ENCODE measurements around the gene SPDYE2B.
"Not testable (repeated sequence)": the region's sequence is repeated elsewhere in the genome, so short reads cannot be mapped to it uniquely, and the experiment has no call there.

The SPDYE2B gene

DNA sequence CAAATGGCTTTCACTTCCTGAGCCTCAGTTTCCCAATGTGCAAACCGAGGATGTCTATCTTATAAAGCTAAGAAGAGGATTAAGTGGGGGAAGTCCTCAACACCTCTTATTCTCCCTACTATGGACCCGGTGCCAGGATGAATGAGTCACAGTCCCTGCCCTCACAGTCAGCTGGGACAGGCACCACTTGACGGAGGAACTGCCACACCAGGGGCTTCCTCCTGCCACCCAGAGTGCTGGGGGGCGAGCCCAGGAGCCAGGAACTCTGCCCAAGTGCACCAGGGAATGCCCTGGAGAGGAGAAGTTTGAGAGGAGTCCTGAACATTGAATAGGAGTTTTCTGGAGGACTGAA, 35.8 kb upstream of the SPDYE2B start:
- H3K27ac ChIP-seq (ENCODE audit: insufficient read depth, low read length, poor library complexity, severe bottlenecking); DNase-seq; H3K4me1 ChIP-seq (ENCODE audit: control insufficient read depth, insufficient read depth, low read length, poor library complexity, severe bottlenecking); H3K36me3 ChIP-seq (ENCODE audit: control insufficient read depth, insufficient read depth, low read length); H3K4me3 ChIP-seq (ENCODE audit: insufficient read depth, low read depth, low read length, poor library complexity, severe bottlenecking); H3K27me3 ChIP-seq (replicated peaks; ENCODE audit: control insufficient read depth, insufficient read depth, low read length, poor library complexity, severe bottlenecking); H3K9me3 ChIP-seq (ENCODE audit: control insufficient read depth, low read length): not testable (repeated sequence)

DNA sequence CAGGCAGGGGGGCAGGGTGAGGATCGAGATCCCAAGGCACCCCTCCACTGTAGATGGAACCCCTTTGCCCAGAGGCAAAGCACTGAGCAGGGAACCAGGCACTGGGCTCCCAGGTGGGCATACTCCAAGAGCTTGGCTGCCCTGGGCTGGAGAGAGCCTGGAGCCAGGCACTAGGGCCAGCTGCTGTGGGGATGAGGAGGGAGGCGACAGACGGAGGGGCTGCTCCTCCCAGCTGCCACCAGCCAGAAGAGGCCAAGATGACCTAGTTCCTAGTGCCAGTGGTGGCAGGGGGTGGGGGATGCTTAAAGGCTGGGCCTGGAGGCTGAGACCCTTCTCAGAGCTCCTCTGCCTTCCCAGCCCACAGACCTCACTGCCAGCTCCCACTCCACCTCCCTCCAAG, 35.2 kb upstream of the SPDYE2B start:
- not testable (repeated sequence) for H3K9me3 ChIP-seq (ENCODE audit: control insufficient read depth, low read length); H3K27me3 ChIP-seq (replicated peaks; ENCODE audit: control insufficient read depth, insufficient read depth, low read length, poor library complexity, severe bottlenecking); DNase-seq; H3K27ac ChIP-seq (ENCODE audit: insufficient read depth, low read length, poor library complexity, severe bottlenecking); H3K4me1 ChIP-seq (ENCODE audit: control insufficient read depth, insufficient read depth, low read length, poor library complexity, severe bottlenecking); H3K4me3 ChIP-seq (ENCODE audit: insufficient read depth, low read depth, low read length, poor library complexity, severe bottlenecking); H3K36me3 ChIP-seq (ENCODE audit: control insufficient read depth, insufficient read depth, low read length)

DNA sequence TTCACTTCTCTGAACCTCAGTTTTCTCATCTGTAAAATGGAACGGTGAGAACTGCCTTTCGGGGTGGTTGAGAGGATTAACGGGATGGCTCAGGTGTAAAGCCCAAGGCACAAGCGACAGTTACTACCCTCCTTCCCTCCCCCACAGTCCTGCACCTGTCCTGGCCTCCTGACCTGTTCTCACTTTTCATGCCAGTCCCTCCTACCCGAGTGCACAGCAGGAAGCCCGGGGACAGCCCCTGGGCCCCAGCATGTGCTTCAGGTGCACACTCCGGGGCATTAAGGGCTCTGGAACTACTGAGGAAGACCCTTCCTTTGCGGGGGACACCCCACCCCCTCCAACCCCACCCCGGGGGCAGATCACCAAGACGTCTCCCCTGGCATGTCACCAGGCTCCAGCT, 34.2 kb upstream of the SPDYE2B start:
- H3K4me3 ChIP-seq (ENCODE audit: insufficient read depth, low read depth, low read length, poor library complexity, severe bottlenecking); H3K4me1 ChIP-seq (ENCODE audit: control insufficient read depth, insufficient read depth, low read length, poor library complexity, severe bottlenecking); DNase-seq; H3K36me3 ChIP-seq (ENCODE audit: control insufficient read depth, insufficient read depth, low read length); H3K27me3 ChIP-seq (replicated peaks; ENCODE audit: control insufficient read depth, insufficient read depth, low read length, poor library complexity, severe bottlenecking); H3K27ac ChIP-seq (ENCODE audit: insufficient read depth, low read length, poor library complexity, severe bottlenecking); H3K9me3 ChIP-seq (ENCODE audit: control insufficient read depth, low read length): not testable (repeated sequence)

GRCh38 chr7:102616507-102617125, 33.5 kb upstream of the SPDYE2B start, which contains the start of gene RASA4:
RASA4 (minus strand) TSS chr7:102616756; CDS start chr7:102616689, 67 bp downstream.
- H3K4me1 ChIP-seq (ENCODE audit: control insufficient read depth, insufficient read depth, low read length, poor library complexity, severe bottlenecking); H3K36me3 ChIP-seq (ENCODE audit: control insufficient read depth, insufficient read depth, low read length); H3K4me3 ChIP-seq (ENCODE audit: insufficient read depth, low read depth, low read length, poor library complexity, severe bottlenecking); H3K27ac ChIP-seq (ENCODE audit: insufficient read depth, low read length, poor library complexity, severe bottlenecking); H3K27me3 ChIP-seq (replicated peaks; ENCODE audit: control insufficient read depth, insufficient read depth, low read length, poor library complexity, severe bottlenecking); H3K9me3 ChIP-seq (ENCODE audit: control insufficient read depth, low read length): not testable (repeated sequence)
- DNase-seq, result peak in 2 of 3 donors; percentile 25 to 27

GRCh38 chr7:102618122-102618521, 32.0 kb upstream of the SPDYE2B start:
- not testable (repeated sequence) for DNase-seq

DNA sequence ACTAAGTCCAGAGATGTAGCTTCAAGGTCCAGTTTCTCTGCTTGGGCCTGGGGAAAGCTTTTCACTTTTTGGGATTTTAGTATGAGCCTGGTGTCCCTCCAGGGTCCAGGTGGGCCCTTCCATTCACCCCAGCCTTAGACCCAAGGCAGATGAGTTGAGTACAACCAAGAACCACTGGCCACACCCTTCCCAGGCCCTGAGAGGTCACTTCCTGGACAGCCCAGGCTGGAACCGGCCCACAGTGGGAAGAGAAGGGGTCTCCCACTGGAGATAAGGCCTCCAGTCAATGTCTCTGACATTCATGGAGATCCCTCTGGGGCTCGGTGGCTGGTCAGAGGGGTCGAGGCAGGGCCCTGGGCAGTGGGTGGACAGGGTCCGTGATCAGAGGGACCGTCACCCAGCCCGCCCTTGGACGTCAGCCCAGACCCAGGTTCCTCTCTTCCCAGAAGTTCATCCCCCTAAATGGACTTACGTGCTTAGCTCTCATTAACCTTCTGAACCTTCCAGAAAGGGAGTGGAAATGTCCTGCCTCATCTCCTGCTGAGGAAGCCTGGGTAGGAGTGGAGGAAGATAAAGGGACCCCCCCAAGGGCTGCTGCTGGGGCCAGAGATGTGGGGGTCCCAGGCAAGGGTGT, 22.7 kb upstream of the SPDYE2B start:
- not testable (repeated sequence) for H3K36me3 ChIP-seq (ENCODE audit: control insufficient read depth, insufficient read depth, low read length); H3K27me3 ChIP-seq (replicated peaks; ENCODE audit: control insufficient read depth, insufficient read depth, low read length, poor library complexity, severe bottlenecking); H3K4me3 ChIP-seq (ENCODE audit: insufficient read depth, low read depth, low read length, poor library complexity, severe bottlenecking); H3K27ac ChIP-seq (ENCODE audit: insufficient read depth, low read length, poor library complexity, severe bottlenecking); DNase-seq; H3K4me1 ChIP-seq (ENCODE audit: control insufficient read depth, insufficient read depth, low read length, poor library complexity, severe bottlenecking); H3K9me3 ChIP-seq (ENCODE audit: control insufficient read depth, low read length)

More at GRCh38 chr7:102618122-102618521, 32.0 kb upstream of the SPDYE2B start:
- not testable (repeated sequence) for H3K36me3 ChIP-seq (ENCODE audit: control insufficient read depth, insufficient read depth, low read length); H3K27ac ChIP-seq (ENCODE audit: insufficient read depth, low read length, poor library complexity, severe bottlenecking); H3K4me1 ChIP-seq (ENCODE audit: control insufficient read depth, insufficient read depth, low read length, poor library complexity, severe bottlenecking); H3K4me3 ChIP-seq (ENCODE audit: insufficient read depth, low read depth, low read length, poor library complexity, severe bottlenecking); H3K27me3 ChIP-seq (replicated peaks; ENCODE audit: control insufficient read depth, insufficient read depth, low read length, poor library complexity, severe bottlenecking); H3K9me3 ChIP-seq (ENCODE audit: control insufficient read depth, low read length)

DNA sequence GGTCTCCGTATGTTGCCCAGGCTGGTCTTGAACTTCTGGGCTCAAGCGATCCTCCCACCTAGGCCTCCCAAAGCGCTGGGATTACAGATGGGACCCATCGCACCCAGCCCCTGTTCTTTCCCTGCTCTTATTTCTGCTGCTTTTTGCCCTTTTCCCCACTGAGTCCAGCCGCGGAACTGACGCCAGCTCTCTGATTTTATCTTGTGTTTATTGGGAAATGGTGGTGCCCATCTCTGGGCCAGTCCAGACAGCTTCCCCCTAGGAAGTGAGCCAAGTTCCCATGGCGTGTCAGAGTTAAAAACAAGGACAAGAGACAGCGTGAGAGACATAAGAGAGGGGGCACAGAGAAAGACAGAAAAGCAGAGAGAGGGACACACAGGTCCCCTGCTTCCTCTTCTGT, 19.5 kb upstream of the SPDYE2B start:
- H3K27ac ChIP-seq (ENCODE audit: insufficient read depth, low read length, poor library complexity, severe bottlenecking); DNase-seq; H3K9me3 ChIP-seq (ENCODE audit: control insufficient read depth, low read length); H3K4me1 ChIP-seq (ENCODE audit: control insufficient read depth, insufficient read depth, low read length, poor library complexity, severe bottlenecking); H3K27me3 ChIP-seq (replicated peaks; ENCODE audit: control insufficient read depth, insufficient read depth, low read length, poor library complexity, severe bottlenecking); H3K36me3 ChIP-seq (ENCODE audit: control insufficient read depth, insufficient read depth, low read length); H3K4me3 ChIP-seq (ENCODE audit: insufficient read depth, low read depth, low read length, poor library complexity, severe bottlenecking): not testable (repeated sequence)

DNA sequence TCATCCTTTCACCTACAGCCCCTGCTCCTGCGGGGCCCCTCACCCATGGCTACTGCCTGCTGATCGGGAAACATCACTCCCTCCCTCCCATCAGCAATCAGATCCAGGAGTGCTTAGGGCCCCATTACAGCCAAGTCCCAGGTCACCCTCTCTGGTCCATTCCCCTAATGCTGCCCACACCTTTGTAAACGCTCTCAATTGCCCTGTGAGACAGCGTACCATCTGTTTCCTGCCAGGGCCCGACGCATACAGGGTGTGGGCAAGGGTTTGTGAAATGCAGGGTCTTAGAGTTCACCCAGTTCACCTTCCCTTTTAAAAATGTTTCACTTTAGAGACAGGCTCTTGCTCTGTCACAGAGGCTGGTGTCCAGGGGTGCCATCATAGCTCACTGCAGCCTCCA, 15.8 kb upstream of the SPDYE2B start:
- DNase-seq; H3K4me3 ChIP-seq (ENCODE audit: insufficient read depth, low read depth, low read length, poor library complexity, severe bottlenecking); H3K9me3 ChIP-seq (ENCODE audit: control insufficient read depth, low read length); H3K4me1 ChIP-seq (ENCODE audit: control insufficient read depth, insufficient read depth, low read length, poor library complexity, severe bottlenecking); H3K36me3 ChIP-seq (ENCODE audit: control insufficient read depth, insufficient read depth, low read length); H3K27me3 ChIP-seq (replicated peaks; ENCODE audit: control insufficient read depth, insufficient read depth, low read length, poor library complexity, severe bottlenecking); H3K27ac ChIP-seq (ENCODE audit: insufficient read depth, low read length, poor library complexity, severe bottlenecking): not testable (repeated sequence)

DNA sequence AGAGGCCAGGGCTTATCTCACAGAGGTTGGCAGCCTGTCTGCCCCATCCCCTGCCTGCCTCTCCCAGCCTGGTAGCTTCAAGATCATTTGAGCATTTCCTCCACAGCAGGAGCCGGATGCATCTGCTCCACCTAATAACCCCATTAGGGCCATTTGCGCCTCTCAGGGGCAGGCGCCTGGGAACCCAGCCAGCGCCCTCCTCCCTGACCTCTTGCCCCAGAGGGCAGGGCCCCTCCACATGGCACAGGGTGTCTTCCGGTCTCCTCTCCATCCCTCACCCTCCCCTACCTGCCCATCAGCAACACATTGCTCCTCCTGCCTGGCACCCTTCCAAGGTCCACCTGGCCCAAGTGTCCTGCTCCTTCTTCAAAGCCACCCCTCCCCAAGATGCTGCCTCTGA, 14.8 kb upstream of the SPDYE2B start:
- H3K4me1 ChIP-seq (ENCODE audit: control insufficient read depth, insufficient read depth, low read length, poor library complexity, severe bottlenecking); H3K4me3 ChIP-seq (ENCODE audit: insufficient read depth, low read depth, low read length, poor library complexity, severe bottlenecking); H3K9me3 ChIP-seq (ENCODE audit: control insufficient read depth, low read length); DNase-seq; H3K27ac ChIP-seq (ENCODE audit: insufficient read depth, low read length, poor library complexity, severe bottlenecking); H3K27me3 ChIP-seq (replicated peaks; ENCODE audit: control insufficient read depth, insufficient read depth, low read length, poor library complexity, severe bottlenecking); H3K36me3 ChIP-seq (ENCODE audit: control insufficient read depth, insufficient read depth, low read length): not testable (repeated sequence)

GRCh38 chr7:102636956-102637355, 13.2 kb upstream of the SPDYE2B start:
- H3K27ac ChIP-seq (ENCODE audit: insufficient read depth, low read length, poor library complexity, severe bottlenecking); H3K27me3 ChIP-seq (replicated peaks; ENCODE audit: control insufficient read depth, insufficient read depth, low read length, poor library complexity, severe bottlenecking); H3K4me3 ChIP-seq (ENCODE audit: insufficient read depth, low read depth, low read length, poor library complexity, severe bottlenecking); H3K36me3 ChIP-seq (ENCODE audit: control insufficient read depth, insufficient read depth, low read length); H3K9me3 ChIP-seq (ENCODE audit: control insufficient read depth, low read length); DNase-seq; H3K4me1 ChIP-seq (ENCODE audit: control insufficient read depth, insufficient read depth, low read length, poor library complexity, severe bottlenecking): not testable (repeated sequence)

Measured in effector memory CD4-positive, alpha-beta T cell (primary cell).